Mammary epithelial cell (primary cell): ENCODE results near the gene ACMSD.

Source experiments
- CTCF ChIP-seq, 2 donors: IDR thresholded peaks in 1 of 2; conservative IDR thresholded peaks in 1 of 2; 2 replicates each; pipeline ENCODE4 v1.5.1; 2011 to 2012; ENCODE audit warnings: inconsistent platforms in 2 of 2, low read length in 2 of 2, mild to moderate bottlenecking in 2 of 2, control low read depth in 1 of 2, low read depth in 1 of 2; ENCODE audit not compliant: insufficient read depth in 1 of 2; ENCODE audit errors: extremely low read depth in 1 of 2
- EZH2 ChIP-seq: IDR thresholded peaks from 2 replicates; pipeline ENCODE4 v1.6.1; 2012; ENCODE audit warnings: low read length, inconsistent platforms, borderline replicate concordance

- no peak for TF ChIP-seq CTCF (conservative IDR thresholded peaks at IDR 0.05 in 1 of 2, IDR thresholded peaks at IDR 0.05 in 1 of 2; ENCODE audit: extremely low read depth in 1 of 2, insufficient read depth in 1 of 2, low read depth in 1 of 2, low read length in 2 of 2)
- TF ChIP-seq EZH2: no peak
These were observed 94.6 kb downstream of the ACMSD start for GRCh38 chr2:134932864-134933526.
